ENCODE measurements around the gene MED6.

MED6 gene

DNA sequence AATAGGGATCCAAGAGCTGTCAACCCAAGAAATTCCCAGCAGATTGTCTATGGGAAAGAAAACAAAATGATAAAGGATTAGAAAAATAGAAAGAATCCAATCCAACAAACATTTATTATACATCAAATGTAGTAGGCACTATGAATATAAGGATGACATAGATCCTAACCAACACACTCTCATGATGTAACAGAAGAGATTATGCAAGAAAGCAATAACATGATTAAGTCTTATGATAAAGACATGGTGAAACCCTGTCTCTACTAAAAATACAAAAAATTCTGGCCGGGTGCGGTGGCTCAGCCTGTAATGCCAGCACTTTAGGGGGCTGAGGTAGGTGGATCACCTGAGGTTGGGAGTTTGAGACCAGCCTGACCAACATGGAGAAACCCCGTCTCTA is 2.7 kb downstream of the MED6 start:
- no peak for DNase-seq

DNA sequence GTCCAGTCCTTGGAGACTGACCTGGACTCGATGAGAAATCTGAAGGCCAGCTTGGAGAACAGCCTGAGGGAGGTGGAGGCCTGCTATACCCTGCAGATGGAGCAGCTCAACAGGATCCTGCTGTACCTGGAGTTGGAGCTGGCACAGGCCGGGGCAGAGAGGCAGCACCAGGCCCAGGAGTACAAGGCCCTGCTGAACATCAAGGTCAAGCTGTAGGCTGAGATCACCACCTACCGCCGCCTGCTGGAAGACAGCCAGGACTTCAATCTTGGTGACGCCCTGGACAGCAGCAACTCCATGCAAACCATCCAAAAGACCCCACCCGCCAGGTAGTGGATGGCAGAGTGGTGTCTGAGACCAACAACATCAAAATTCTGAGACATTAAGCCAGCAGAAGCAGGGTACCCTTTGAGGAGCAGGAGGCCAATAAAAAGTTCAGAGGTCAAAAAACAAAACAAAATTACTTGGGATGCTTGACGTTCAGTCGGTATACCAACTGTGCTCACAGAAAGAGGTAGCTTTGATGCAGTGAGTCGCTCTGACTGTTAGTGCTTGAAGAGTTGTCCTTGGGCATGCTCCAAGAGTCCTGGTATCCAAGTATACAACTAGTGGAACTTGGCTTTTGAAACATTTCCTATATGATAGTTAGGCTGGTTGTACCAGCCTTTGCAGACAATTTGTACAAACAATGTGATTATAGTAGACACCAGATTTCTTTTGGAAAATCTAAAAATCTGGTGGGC is 4.8 kb downstream of the MED6 start:
- no peak for DNase-seq

DNA sequence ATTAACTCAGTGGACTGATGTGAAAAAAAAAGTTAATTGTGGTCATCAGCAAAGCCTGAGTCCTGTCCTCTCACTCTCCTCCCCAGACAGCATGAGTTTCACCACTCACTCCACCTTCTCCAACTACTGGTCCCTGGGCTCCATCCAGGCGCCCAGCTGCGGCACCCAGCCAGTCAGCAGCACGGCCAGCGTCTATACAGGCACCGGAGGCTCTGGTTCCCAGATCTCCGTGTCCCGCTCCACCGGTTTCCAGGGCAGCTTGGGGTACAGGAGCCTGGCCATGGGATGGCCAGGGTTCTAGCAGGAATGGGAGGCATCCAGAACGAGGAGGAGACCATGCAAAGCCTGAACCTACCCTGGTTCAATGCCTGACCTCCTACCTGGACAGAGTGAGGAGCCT is 6.0 kb downstream of the MED6 start:
- no peak for DNase-seq

DNA sequence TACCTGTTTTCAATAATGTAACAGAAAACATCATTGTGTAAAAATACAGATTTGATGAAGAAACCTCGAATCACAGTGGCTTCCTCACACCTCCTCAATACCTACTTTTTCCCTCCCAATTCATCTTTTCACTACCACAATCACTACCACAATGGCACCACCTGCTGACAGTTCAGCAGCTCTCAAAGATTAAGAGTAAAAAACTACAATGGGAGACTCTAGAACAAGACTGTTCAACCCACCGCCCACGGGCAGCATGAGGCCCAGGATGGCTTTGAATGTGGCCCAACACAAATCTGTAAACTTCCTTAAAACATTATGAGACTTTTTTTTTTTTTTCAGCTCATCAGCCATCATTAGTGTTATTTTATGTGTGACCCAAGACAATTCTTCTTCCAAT is 15.2 kb downstream of the MED6 start:
- peak in 1 of 2 experiments; percentile 25 for DNase-seq

DNA sequence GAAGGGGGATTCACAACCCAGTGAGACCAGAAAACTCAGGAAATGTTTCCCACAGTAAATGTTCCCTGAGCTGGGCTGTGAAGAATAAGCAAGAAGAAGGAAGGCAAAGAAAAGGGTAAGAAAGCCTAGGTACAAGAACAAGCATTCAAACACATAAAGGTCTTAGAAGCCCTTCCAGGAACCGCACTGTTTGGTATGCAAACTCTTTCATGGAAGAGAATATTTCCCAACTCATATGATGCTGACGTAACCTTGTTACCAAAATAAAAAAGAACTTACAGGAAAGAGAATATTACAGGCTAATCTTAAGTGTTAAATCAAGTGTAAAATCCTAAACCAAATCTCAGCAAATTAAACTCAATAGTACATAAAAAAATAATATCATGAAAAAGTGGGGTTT is 23.6 kb downstream of the MED6 start:
- DNase-seq, result no peak

DNA sequence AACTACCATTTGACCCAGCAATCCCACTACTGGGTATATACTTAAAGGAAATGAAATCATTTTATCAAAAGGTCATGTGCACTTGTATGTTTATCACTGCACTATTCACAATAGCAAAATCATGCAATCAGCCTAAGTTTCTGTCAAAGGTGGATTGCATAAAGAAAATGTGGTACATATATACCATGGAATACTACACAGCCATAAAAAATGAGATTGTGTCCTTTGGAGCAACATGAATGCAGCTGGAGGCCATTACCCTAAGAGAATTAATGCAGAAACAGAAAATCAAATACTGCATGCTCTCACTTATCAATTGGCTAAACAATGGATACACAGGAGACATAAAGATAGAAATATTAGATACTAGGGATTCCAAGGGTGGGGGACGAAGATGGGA is 27.4 kb downstream of the MED6 start:
- no peak for DNase-seq

DNA sequence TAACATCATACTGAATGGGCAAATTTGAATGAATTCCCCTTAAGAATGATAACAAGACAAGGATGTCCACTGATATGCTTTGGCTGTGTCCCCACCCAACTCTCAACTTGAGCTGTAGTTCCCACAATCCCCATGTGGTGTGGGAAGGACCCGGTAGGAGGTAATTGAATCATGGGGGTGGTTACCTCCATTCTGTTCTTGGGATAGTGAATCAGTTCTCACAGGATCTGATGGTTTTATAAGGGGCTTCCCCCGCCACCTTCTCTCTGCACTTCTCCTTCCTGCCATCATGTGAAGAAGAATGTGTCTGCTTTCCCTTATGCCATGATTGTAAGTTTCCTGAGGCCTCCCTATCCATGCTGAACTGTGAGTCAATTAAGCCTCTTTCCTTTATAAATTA is 29.3 kb downstream of the MED6 start:
- no peak for DNase-seq

DNA sequence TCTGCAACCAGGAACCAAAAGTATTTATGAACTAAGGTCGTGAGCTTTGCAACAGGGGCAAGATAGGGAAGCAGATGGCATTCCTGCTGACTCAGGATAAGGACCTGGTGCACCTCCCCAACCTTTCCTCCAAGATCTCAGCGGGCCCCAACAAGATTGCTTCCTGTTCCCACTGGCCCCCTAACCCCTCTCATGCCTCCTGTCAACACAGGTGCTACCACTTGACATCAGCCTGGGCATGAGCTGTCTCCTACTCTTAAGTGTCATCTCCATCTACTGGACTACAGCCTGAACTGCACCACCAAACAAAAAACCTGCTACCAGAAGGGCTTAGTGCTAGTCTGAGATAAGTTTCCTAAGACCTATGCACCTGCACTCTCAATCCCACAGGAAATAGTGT is 32.7 kb downstream of the MED6 start:
- peak; percentile 10 to 16 for DNase-seq

DNA sequence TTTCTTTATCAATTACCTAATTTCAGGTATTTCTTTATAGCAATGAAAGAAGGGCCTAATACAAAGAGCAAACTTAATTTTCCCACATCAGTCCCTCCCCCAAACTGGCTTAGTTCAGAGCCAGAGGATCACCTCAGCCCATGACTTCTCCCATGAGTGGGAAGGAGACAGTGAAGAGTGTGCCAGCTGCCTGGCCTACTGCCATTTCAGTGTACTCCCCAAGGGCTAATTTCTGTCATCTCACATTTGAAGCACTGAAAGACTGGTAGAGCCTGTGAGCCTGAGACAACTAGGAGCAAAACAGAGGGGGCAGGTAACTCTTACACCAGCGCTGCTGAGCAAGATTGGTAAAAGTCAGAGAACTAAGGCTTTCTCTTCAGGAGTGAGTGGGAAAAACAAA is 36.6 kb downstream of the MED6 start:
- DNase-seq, result no peak

DNA sequence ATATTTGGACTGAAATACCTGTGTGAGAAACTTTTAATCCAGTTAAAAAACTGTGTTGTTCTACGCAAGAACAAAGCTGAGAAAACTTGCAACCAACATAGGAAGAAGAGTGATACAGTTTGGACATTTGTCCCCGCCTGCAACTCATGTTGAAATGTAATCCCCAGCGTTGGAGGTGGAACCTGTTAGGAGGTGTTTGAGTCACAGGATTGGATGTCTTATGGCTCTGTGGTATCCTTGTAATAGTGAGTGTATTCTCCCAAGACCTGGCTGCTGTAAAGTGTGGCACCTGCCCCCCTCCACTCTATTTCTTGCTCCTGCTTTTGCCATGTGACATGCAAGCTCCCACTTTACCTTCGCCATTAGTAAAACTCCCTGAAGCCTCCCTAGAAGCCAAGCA is 37.0 kb downstream of the MED6 start:
- DNase-seq, result no peak

DNA sequence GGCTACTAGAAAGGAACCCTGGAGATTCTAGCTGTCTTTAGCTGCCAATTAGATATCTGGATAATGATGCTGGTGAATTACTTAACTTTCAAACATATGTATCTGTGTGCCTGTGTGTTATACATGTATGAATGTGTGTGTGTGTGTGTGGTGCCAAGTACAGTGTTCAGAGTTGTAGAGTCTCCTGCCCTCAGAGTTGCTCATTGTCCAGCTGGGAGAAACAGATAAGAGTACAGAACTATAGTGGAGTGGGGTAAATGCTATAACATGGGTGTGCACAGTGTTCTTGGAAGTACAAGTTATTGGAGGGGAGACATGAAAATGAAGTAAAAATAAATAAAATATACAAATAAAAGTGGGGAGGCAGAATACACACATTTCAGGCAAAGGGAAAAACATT is 42.1 kb downstream of the MED6 start:
- no peak for DNase-seq

DNA sequence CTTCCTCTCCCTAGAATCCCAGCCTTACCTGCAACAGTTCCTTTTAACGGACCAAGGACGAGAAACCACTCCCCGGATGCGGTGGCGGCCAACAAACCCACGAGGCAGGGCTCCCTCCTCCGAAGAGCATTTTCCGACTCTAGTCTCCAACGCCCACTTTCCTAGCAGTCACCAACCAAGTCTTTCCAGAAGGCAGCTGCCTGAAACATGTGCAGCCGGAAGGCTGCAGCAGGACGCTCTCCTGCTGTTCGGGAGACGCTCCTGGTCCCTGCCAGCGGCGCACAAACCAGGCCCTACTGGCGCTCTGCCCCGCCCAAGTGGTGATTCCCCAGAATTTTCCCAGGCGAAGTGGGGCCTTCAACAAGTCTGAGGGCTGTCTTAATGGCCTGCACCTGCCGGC is 44.6 kb downstream of the MED6 start:
- DNase-seq, result no peak

DNA sequence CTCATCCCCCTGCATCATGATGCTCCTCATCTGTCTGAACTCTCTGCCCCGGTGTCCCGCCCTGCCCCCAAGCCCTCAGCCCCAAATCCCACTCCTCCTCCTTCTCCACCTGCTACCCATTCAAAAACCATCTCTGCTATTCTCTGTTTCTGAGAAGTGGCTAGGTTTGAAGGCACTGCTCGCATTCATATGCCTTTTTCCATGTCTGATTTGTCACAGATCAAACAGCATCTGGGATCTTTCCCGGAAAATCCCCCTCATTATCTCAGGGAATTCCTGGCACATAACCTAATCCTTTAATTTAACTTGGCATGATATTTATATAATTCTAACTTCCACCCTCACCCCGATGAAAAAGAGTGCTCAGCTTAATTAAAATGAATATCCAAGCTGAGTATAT is 62.4 kb downstream of the MED6 start:
- no peak for DNase-seq

DNA sequence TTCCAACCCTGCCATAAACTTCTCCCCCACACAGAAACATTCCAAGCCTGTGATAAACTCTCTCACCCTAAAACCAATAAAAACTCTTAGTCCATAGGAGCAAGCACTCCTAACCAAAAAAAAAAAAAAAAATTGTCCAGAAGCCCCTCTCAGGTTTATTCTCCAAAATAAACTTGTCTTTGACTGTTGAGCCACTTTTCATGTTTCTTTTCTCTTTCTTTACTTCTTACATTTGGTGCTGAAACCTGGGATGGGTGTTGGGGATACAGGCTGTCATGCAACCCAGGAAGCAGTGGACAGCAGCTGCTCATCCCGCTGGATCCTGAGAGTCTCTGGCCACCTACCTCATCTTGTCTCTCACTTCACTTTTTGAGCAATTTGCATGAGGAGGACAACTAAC is 63.6 kb downstream of the MED6 start:
- DNase-seq, result no peak

DNA sequence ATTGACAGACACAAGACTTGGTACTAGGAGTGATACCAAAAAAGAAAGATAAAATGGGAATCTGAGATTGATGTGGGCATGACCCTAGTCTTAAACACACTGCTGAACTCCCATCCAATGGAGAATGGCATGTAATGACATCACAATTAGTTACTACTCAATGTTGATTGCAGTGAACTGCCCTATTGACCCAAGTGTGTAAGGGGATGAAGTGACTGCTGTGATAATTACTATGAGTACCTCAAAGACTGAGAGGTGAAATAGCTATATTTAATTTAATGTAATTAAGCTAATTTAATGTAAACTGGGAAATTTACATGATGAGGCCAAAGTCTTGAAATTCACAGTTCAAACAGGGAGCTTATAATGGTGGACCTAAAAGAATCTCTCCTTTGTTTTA is 65.6 kb downstream of the MED6 start, which contains the start of gene ADAM20:
Gene ADAM20, minus strand, starts transcription at position 101 of the 400 bp plus-strand sequence. CDS start 10,247 bp downstream, outside the sequence.
- no peak for DNase-seq

Data from activated CD4-positive, alpha-beta T cell treated with anti-CD3 and anti-CD28 coated beads, Interleukin-2, amount 50 U/mL, for 48 hours (primary cell).